Endodermal cell (in vitro differentiated cells): ENCODE results near the gene DEFB129. TPM values are rescaled to one million over a fixed set of nuclear protein-coding genes. Genes with fewer than 3 reads are reported as not detected.
"Not testable (repeated sequence)": the region's sequence is repeated elsewhere in the genome, so short reads cannot be mapped to it uniquely, and the experiment has no call there.

Source experiments
- DNase-seq: peaks from one replicate; pipeline ENCODE4 v3.0.0-alpha.2; 2017
- H3K27ac ChIP-seq: 2 replicates; pipeline ENCODE4 v1.5.1; 2013; ENCODE audit warnings: mild to moderate bottlenecking, low read depth, low read length, moderate library complexity
- H3K27me3 ChIP-seq: 2 replicates; pipeline ENCODE4 v1.6.1; 2013; ENCODE audit warnings: mild to moderate bottlenecking, low read length, moderate library complexity; ENCODE audit not compliant: insufficient read depth, control insufficient read depth, poor library complexity, severe bottlenecking
- H3K36me3 ChIP-seq: 2 replicates; pipeline ENCODE4 v1.7.0; 2013; ENCODE audit warnings: mild to moderate bottlenecking, low read length, moderate library complexity; ENCODE audit not compliant: control insufficient read depth, insufficient read depth
- H3K4me1 ChIP-seq: one replicate; pipeline ENCODE4 v1.7.0; 2013; ENCODE audit warnings: low read length; ENCODE audit not compliant: control insufficient read depth, insufficient read depth
- H3K4me3 ChIP-seq: 2 replicates; pipeline ENCODE4 v1.5.1; 2013; ENCODE audit warnings: mild to moderate bottlenecking, low read length, moderate library complexity
- H3K9ac ChIP-seq: 2 replicates; pipeline ENCODE4 v1.6.1; 2013; ENCODE audit warnings: mild to moderate bottlenecking, low read length, moderate library complexity; ENCODE audit not compliant: poor library complexity, severe bottlenecking; ENCODE audit errors: extremely low read depth
- H3K9me3 ChIP-seq: 2 replicates; pipeline ENCODE4 v1.6.1; 2013; ENCODE audit warnings: mild to moderate bottlenecking, low read length, moderate library complexity; ENCODE audit not compliant: control insufficient read depth
- H3K27ac Mint-ChIP-seq: 2 replicates; pipeline ENCODE4 v1.8.0; 2020; ENCODE audit warnings: mixed read lengths
- H3K27me3 Mint-ChIP-seq: 2 replicates; pipeline ENCODE4 v1.8.0; 2021; ENCODE audit warnings: mild to moderate bottlenecking, mixed read lengths; ENCODE audit not compliant: insufficient read depth
- H3K36me3 Mint-ChIP-seq: 2 replicates; pipeline ENCODE4 v1.8.0; 2020; ENCODE audit warnings: low read depth, mixed read lengths
- H3K4me1 Mint-ChIP-seq: 2 replicates; pipeline ENCODE4 v1.8.0; 2020; ENCODE audit warnings: mixed read lengths
- H3K4me3 Mint-ChIP-seq: 2 replicates; pipeline ENCODE4 v1.8.0; 2020; ENCODE audit warnings: mild to moderate bottlenecking, moderate library complexity, mixed read lengths
- H3K9me3 Mint-ChIP-seq: 2 replicates; pipeline ENCODE4 v1.8.0; 2020; ENCODE audit warnings: mild to moderate bottlenecking, mixed read lengths
- CTCF ChIP-seq: fragments of 200-600 bp; sonication (generic); conservative IDR thresholded peaks from 2 replicates; pipeline ENCODE4 v1.5.0; 2021; ENCODE audit warnings: antibody characterized with exemption, mild to moderate bottlenecking
- WGBS, 2 experiments: methylation state at CpG; one replicate each; pipeline versions ENCODE4 v1.1.5 to v1.1.7; 2013; ENCODE audit warnings: missing lambda C conversion rate in 2 of 2, mixed read lengths in 1 of 2; ENCODE audit not compliant: insufficient coverage in 1 of 2, insufficient read length in 1 of 2; 5-methylcytosine and 5-hydroxymethylcytosine counted together
- total RNA-seq, 2 donors: library from RNA; stranded (reverse); fragmentation: NEBNext Ultra II Directional in 1 of 2; extraction: Animal tissue kit (Norgen Biotek cat#: 25700) in 1 of 2; gene quantifications; 2 replicates in 1 of 2; 3 replicates in 1 of 2; pipeline ENCODE4 v1.2.1, GENCODE V29; 2021

DEFB129 gene
- total RNA-seq, 2 donors from 2014 or later: not detected

- WGBS, 2 experiments: 71% methylated on average over 1 of the region's 1 CpG; no CpG with 5 or more reads in 1 of the 2 experiments
- H3K27ac Mint-ChIP-seq: no peak overlapping the region
Measured at GRCh38 chr20:221258-221830, 5.7 kb upstream of the DEFB129 start.

GRCh38 chr20:225879-226278, 1.2 kb upstream of the DEFB129 start:
- not testable (repeated sequence) for H3K9me3 Mint-ChIP-seq, H3K4me1 Mint-ChIP-seq, DNase-seq, H3K9me3 ChIP-seq, H3K27ac ChIP-seq, H3K9ac ChIP-seq, H3K4me3 Mint-ChIP-seq, H3K36me3 Mint-ChIP-seq, H3K36me3 ChIP-seq, H3K4me1 ChIP-seq, H3K4me3 ChIP-seq, H3K27ac Mint-ChIP-seq
- peaks cover 63% of the 10 kb centered on the region for H3K27me3 Mint-ChIP-seq
- WGBS, 2 experiments: 89 to 100% methylated on average over 2 of the region's 3 CpGs
- peaks cover 33% of the 10 kb centered on the region for H3K27me3 ChIP-seq

More at GRCh38 chr20:221258-221830, 5.7 kb upstream of the DEFB129 start:
- no peak overlapping the region for H3K9ac ChIP-seq
- no peaks in the 10 kb centered on the region for H3K4me1 Mint-ChIP-seq
- H3K4me3 ChIP-seq: no peak overlapping the region
- H3K27me3 Mint-ChIP-seq: peaks cover 54% of the 10 kb centered on the region
- no peak for TF ChIP-seq CTCF
- no peak for DNase-seq
- no peaks in the 10 kb centered on the region for H3K36me3 Mint-ChIP-seq
- H3K27ac ChIP-seq: no peak overlapping the region
- H3K4me3 Mint-ChIP-seq: no peak overlapping the region
- peaks cover 51% of the 10 kb centered on the region for H3K27me3 ChIP-seq
- no peaks in the 10 kb centered on the region for H3K4me1 ChIP-seq
- H3K9me3 Mint-ChIP-seq: no peaks in the 10 kb centered on the region
- no peaks in the 10 kb centered on the region for H3K9me3 ChIP-seq
- H3K36me3 ChIP-seq: no peaks in the 10 kb centered on the region

GRCh38 chr20:227439-228105, 514 bp downstream of the DEFB129 start:
- no peaks in the 10 kb centered on the region for H3K4me1 Mint-ChIP-seq
- H3K27ac ChIP-seq: no peak overlapping the region
- H3K27me3 ChIP-seq: peaks cover 19% of the 10 kb centered on the region
- no peak overlapping the region for H3K4me3 Mint-ChIP-seq
- no peaks in the 10 kb centered on the region for H3K36me3 Mint-ChIP-seq
- no peak for TF ChIP-seq CTCF
- no peaks in the 10 kb centered on the region for H3K9me3 ChIP-seq
- DNase-seq: no peak
- no peaks in the 10 kb centered on the region for H3K9me3 Mint-ChIP-seq
- peaks cover 60% of the 10 kb centered on the region for H3K27me3 Mint-ChIP-seq
- no peaks in the 10 kb centered on the region for H3K36me3 ChIP-seq
- no peak overlapping the region for H3K4me3 ChIP-seq
- 90 to 93% methylated on average over 2 to 3 of the region's 3 CpGs for WGBS, 2 experiments
- H3K4me1 ChIP-seq: no peaks in the 10 kb centered on the region
- no peak overlapping the region for H3K27ac Mint-ChIP-seq
- no peak overlapping the region for H3K9ac ChIP-seq
